Endothelial cell of umbilical vein (primary cell): ENCODE results near the gene STX1A. TPM values are rescaled to one million over a fixed set of nuclear protein-coding genes. Genes with fewer than 3 reads are reported as not detected.

Experiments used
- BruUV-seq: library from RNA; stranded (reverse); fragments of 400-500 nt; replicated peaks from 2 replicates; lab custom pipeline; 2021; lab: Mats Ljungman, UMichigan
- CTCF ChIA-PET: fragments of 300-600, 350-600 bp; sonication (Branson Sonifier 250); formaldehyde crosslinking; loops from one replicate; lab custom pipeline; 2021; ENCODE audit warnings: antibody characterized with exemption, inconsistent platforms; lab: Charles Lee
- POLR2A ChIA-PET: fragments of 300-600, 350-600 bp; sonication (Branson Sonifier 250); formaldehyde crosslinking; loops from one replicate; lab custom pipeline; 2021; ENCODE audit warnings: antibody characterized with exemption, inconsistent platforms; lab: Charles Lee
- DNase-seq: peaks from one replicate; pipeline ENCODE4 v3.0.0-alpha.2; 2011; ENCODE audit warnings: low read depth, low spot score
- FAIRE-seq: peaks from 2 replicates; lab custom pipeline; 2011; peaks lifted over from hg19 to GRCh38; lab: Jason Lieb, UNC
- H2AFZ ChIP-seq: 2 replicates; pipeline ENCODE4 v1.6.0; 2012; ENCODE audit warnings: low read depth, low read length, control low read depth, inconsistent platforms
- H3K27ac ChIP-seq: 2 replicates; pipeline ENCODE4 v1.5.1; 2011; ENCODE audit warnings: low read depth, mild to moderate bottlenecking, control low read depth, low read length, moderate library complexity; ENCODE audit not compliant: insufficient read depth
- H3K27me3 ChIP-seq, 2 experiments: 2 replicates each; pipeline versions ENCODE4 v1.6.0 to v1.6.1; 2011; ENCODE audit warnings: low read length in 2 of 2, mixed read lengths in 1 of 2; ENCODE audit not compliant: control insufficient read depth in 2 of 2, insufficient read depth in 2 of 2
- H3K36me3 ChIP-seq, 2 experiments: 2 replicates in 1 of 2; 3 replicates in 1 of 2; pipeline ENCODE4 v1.5.1; 2011; ENCODE audit warnings: low read length in 2 of 2, mild to moderate bottlenecking in 1 of 2, moderate library complexity in 1 of 2; ENCODE audit not compliant: control insufficient read depth in 2 of 2, insufficient read depth in 2 of 2; ENCODE audit errors: extremely low read depth in 1 of 2
- H3K4me1 ChIP-seq: 3 replicates; pipeline ENCODE4 v1.5.1; 2011; ENCODE audit warnings: mild to moderate bottlenecking, low read length; ENCODE audit not compliant: control insufficient read depth, insufficient read depth; ENCODE audit errors: extremely low read depth
- H3K4me2 ChIP-seq: 2 replicates; pipeline ENCODE4 v1.6.1; 2011; ENCODE audit warnings: low read length, control low read depth, mixed read lengths; ENCODE audit not compliant: insufficient read depth
- H3K4me3 ChIP-seq, 3 experiments: fragments of 200-600 bp in 1 of 3; sonication (generic), shearing (Covaris generic) in 1 of 3; replicated peaks in 1 of 3; 2 replicates each; pipeline ENCODE4 v1.5.1; 2011 to 2016; ENCODE audit warnings: control low read depth in 3 of 3, low read length in 3 of 3, mild to moderate bottlenecking in 2 of 3, inconsistent platforms in 1 of 3, low read depth in 1 of 3, moderate library complexity in 1 of 3; ENCODE audit not compliant: insufficient read depth in 1 of 3
- H3K79me2 ChIP-seq: 2 replicates; pipeline ENCODE4 v1.6.0; 2012; ENCODE audit warnings: low read length, inconsistent platforms; ENCODE audit not compliant: control insufficient read depth, insufficient read depth
- H3K9ac ChIP-seq: replicated peaks from 2 replicates; pipeline ENCODE3; 2011; ENCODE audit warnings: low read length, control low read depth; ENCODE audit not compliant: insufficient read depth; ENCODE audit errors: extremely low read depth
- H3K9me1 ChIP-seq: replicated peaks from 3 replicates; pipeline ENCODE4 v1.6.0; 2011; ENCODE audit warnings: mild to moderate bottlenecking, low read length; ENCODE audit not compliant: control insufficient read depth, insufficient read depth; ENCODE audit errors: extremely low read depth
- H3K9me3 ChIP-seq: replicated peaks from 2 replicates; pipeline ENCODE4 v1.5.1; 2012; ENCODE audit warnings: low read length, inconsistent platforms; ENCODE audit not compliant: control insufficient read depth, insufficient read depth
- H4K20me1 ChIP-seq: replicated peaks from 2 replicates; pipeline ENCODE3; 2011; ENCODE audit warnings: mild to moderate bottlenecking, low read length; ENCODE audit not compliant: control insufficient read depth, insufficient read depth; ENCODE audit errors: extremely low read depth
- EZH2 ChIP-seq: IDR thresholded peaks from 2 replicates; pipeline ENCODE4 v1.6.1; 2012; ENCODE audit warnings: borderline replicate concordance, low read depth, mild to moderate bottlenecking, moderate library complexity, low read length, inconsistent platforms; ENCODE audit not compliant: severe bottlenecking
- FOS ChIP-seq: IDR thresholded peaks from 2 replicates; pipeline ENCODE4 v1.6.1; 2011; ENCODE audit warnings: mild to moderate bottlenecking, low read length, moderate library complexity, borderline replicate concordance; ENCODE audit not compliant: insufficient read depth
- GATA2 ChIP-seq: IDR thresholded peaks from 2 replicates; pipeline ENCODE4 v1.7.0; 2011; ENCODE audit warnings: low read depth, mild to moderate bottlenecking, moderate library complexity, mixed read lengths, low read length; ENCODE audit not compliant: insufficient read length, insufficient read depth
- JUN ChIP-seq: IDR thresholded peaks from 2 replicates; pipeline ENCODE4 v1.6.1; 2011; ENCODE audit warnings: borderline replicate concordance, low read depth; ENCODE audit not compliant: insufficient read length, insufficient read depth
- MYC ChIP-seq: IDR thresholded peaks from one replicate; pipeline ENCODE4 v1.6.1; 2011; ENCODE audit warnings: mild to moderate bottlenecking, low read depth, low read length
- POLR2A ChIP-seq: IDR thresholded peaks from 2 replicates; pipeline ENCODE4 v1.6.1; 2012; ENCODE audit warnings: low read depth, mild to moderate bottlenecking, control low read depth, low read length
- POLR2AphosphoS5 ChIP-seq: IDR thresholded peaks from 2 replicates; pipeline ENCODE4 v1.6.1; 2012; ENCODE audit warnings: low read depth, mild to moderate bottlenecking, control low read depth, low read length, moderate library complexity; ENCODE audit not compliant: insufficient read depth
- dilution Hi-C: fragments of 300-500 bp; cut with MboI; formaldehyde crosslinking; loops from one replicate; pipeline ENCODE4 v1.15.0; 2019; ENCODE audit warnings: low sequenced_read_pairs; ENCODE audit not compliant: extremely low pct_ligation_motif_present
- intact Hi-C: fragments of 100-400 bp; cut with micrococcal nuclease; formaldehyde crosslinking; loops from one replicate; pipeline ENCODE4 v1.10.0; 2022
- polyA plus RNA-seq, 4 experiments: library from polyadenylated mRNA; depleted of rRNA in 3 of 4; stranded (reverse) in 3 of 4; unstranded in 1 of 4; fragments of >200 nt; gene quantifications; 2 replicates each; pipeline versions ENCODE4 v1.2.1 to v1.2.3, GENCODE V29; 2011 to 2012; ENCODE audit warnings: missing spikeins in 1 of 4
- total RNA-seq: library from RNA; stranded (reverse); gene quantifications from 2 replicates; pipeline ENCODE4 v1.2.3, GENCODE V29; 2021
- TF ChIP-seq, protein P1 (sequence below): IDR thresholded peaks from 2 replicates; pipeline ENCODE4 v1.6.1; 2011; ENCODE audit not compliant: insufficient read depth, insufficient read length
- TF ChIP-seq, protein P2 (sequence below), 2 donors: IDR thresholded peaks; 1 replicate in 1 of 2; 2 replicates in 1 of 2; pipeline ENCODE4 v1.5.1; 2011; ENCODE audit warnings: low read length in 2 of 2, mild to moderate bottlenecking in 2 of 2, moderate library complexity in 2 of 2, control low read depth in 1 of 2, inconsistent platforms in 1 of 2, low read depth in 1 of 2; ENCODE audit not compliant: insufficient read depth in 1 of 2; ENCODE audit errors: extremely low read depth in 1 of 2

The STX1A gene
- total and polyA plus RNA-seq, 2 donors (not counting 3 experiments of a cell fraction or from before 2014, with no cell fraction given), result 13.1 to 20.8 TPM

DNA sequence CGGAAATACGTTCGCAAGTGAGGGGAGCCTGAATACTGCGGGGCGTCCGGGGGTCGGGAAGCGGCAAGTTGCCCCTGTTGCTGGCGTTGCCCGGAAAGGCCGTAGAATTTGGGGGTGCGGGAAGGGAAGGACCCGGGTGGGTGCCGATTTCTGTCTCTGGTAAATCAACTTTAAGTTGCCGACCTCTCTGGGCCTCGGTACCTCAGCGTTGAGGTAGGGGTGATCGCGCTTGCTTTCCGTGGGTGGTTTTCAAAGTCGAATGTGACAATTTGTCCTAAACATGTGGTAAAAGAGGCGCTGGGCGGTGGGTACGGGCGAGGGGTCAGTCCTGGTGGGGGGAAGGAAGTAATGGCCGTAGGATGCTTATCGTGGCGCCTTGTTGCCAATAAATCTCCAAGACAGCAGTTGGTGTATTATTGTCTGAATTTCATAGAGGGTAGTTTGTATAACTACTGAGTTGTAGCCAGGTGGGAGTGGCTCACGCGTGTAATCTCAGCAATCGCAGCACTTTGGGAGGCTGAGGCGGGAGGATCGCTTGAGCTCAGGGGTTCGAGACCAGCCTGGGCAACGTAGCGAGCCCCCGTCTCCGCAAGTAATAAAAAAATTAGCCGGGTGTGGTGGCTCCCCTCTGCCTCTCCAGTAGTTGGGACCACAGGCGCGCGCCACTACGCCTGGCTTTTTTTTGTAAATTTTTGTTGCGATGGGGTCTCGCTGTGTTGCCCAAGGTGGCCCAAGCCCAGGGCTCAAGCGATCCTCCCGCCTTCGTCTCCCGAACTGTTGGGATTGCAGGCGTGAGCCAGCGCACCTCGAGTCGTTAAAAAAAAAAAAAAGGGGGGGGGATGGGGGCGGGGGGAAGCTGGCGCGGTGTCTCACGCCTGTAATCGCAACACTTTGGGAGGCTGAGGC, 35.4 kb downstream of the STX1A start:
- H3K4me1 ChIP-seq, result peaks cover 14% of the 10 kb centered on the region
- ChIA-PET POLR2A (interaction anchor here (0.6 to 1.5 kb wide), 3 partner anchors 10 to 21 kb away, joined by 3 to 7 read pairs (median 4); no protein-coding TSS in a partner anchor), CTCF (interaction anchor here (1.3 to 1.7 kb wide), 3 partner anchors 16 to 91 kb away, joined by 3 to 6 read pairs (median 3); no protein-coding TSS in a partner anchor)
- peaks cover 57% of the 10 kb centered on the region for H3K79me2 ChIP-seq
- no peaks in the 10 kb centered on the region for H3K9me3 ChIP-seq
- H3K27ac ChIP-seq, result peak overlapping the region; percentile 77
- peak overlapping the region; percentile 65 to 88 (median 81) for H3K4me3 ChIP-seq
- no peaks in the 10 kb centered on the region for H3K9me1 ChIP-seq
- dilution Hi-C loops (no loop called here), intact Hi-C loops (loop anchor here (1.0 kb wide), 1 partner anchor 34 kb away; no protein-coding TSS in a partner anchor)
- FAIRE-seq (peak; percentile 54), DNase-seq (peak; percentile 38)
- H3K36me3 ChIP-seq, result peaks cover 2 to 12% of the 10 kb centered on the region in 2 experiments
- peak overlapping the region; percentile 73 for H2AFZ ChIP-seq
- TF ChIP-seq MYC (no peak), POLR2AphosphoS5 (no peak), FOS (no peak), POLR2A (no peak), EZH2 (no peak), GATA2 (no peak), JUN (no peak)
- TF ChIP-seq, protein P1, sequence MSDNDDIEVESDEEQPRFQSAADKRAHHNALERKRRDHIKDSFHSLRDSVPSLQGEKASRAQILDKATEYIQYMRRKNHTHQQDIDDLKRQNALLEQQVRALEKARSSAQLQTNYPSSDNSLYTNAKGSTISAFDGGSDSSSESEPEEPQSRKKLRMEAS, result no peak
- TF ChIP-seq, protein P2, sequence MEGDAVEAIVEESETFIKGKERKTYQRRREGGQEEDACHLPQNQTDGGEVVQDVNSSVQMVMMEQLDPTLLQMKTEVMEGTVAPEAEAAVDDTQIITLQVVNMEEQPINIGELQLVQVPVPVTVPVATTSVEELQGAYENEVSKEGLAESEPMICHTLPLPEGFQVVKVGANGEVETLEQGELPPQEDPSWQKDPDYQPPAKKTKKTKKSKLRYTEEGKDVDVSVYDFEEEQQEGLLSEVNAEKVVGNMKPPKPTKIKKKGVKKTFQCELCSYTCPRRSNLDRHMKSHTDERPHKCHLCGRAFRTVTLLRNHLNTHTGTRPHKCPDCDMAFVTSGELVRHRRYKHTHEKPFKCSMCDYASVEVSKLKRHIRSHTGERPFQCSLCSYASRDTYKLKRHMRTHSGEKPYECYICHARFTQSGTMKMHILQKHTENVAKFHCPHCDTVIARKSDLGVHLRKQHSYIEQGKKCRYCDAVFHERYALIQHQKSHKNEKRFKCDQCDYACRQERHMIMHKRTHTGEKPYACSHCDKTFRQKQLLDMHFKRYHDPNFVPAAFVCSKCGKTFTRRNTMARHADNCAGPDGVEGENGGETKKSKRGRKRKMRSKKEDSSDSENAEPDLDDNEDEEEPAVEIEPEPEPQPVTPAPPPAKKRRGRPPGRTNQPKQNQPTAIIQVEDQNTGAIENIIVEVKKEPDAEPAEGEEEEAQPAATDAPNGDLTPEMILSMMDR (IDR thresholded peaks at IDR 0.05; ENCODE audit: extremely low read depth in 1 of 2, insufficient read depth in 1 of 2, low read depth in 1 of 2, low read length in 2 of 2), result no peak
- no peaks in the 10 kb centered on the region for H4K20me1 ChIP-seq
- H3K4me2 ChIP-seq, result peak overlapping the region; percentile 75
- peak overlapping the region; percentile 88 for H3K9ac ChIP-seq
- H3K27me3 ChIP-seq, result no peaks in the 10 kb centered on the region
- BruUV-seq, result TSS peak; percentile 77
